OCI-LY7 (cell line): ENCODE results near the gene KIRREL1. TPM values are rescaled to one million over a fixed set of nuclear protein-coding genes. Genes with fewer than 3 reads are reported as not detected.

ENCODE experiments used
- BruUV-seq: library from RNA; stranded (reverse); fragments of 400-500 nt; replicated peaks from 2 replicates; lab custom pipeline; 2021; lab: Mats Ljungman, UMichigan
- CTCF ChIA-PET: fragments of 300-600 bp; sonication (Branson Sonifier 250); formaldehyde crosslinking; loops from one replicate; lab custom pipeline; 2022; ENCODE audit warnings: antibody characterized with exemption; ENCODE audit not compliant: unreplicated experiment; lab: Charles Lee
- POLR2A ChIA-PET: fragments of 300-600 bp; sonication (Branson Sonifier 250); formaldehyde crosslinking; loops from one replicate; lab custom pipeline; 2022; ENCODE audit warnings: antibody characterized with exemption; lab: Charles Lee
- DNase-seq: peaks from one replicate; pipeline ENCODE4 v3.0.0-alpha.2; 2015; ENCODE audit warnings: low spot score
- H2AFZ ChIP-seq: fragments of 200-600 bp; sonication (generic), shearing (Covaris generic); 2 replicates; pipeline ENCODE4 v1.6.1; 2014; ENCODE audit warnings: mild to moderate bottlenecking, antibody characterized with exemption, low read length, moderate library complexity
- H3K27ac ChIP-seq: fragments of 200-600 bp; sonication (generic); 2 replicates; pipeline ENCODE4 v1.5.1; 2014; ENCODE audit warnings: mixed run types, low read depth, mild to moderate bottlenecking, moderate library complexity, low read length, inconsistent platforms; ENCODE audit not compliant: poor library complexity, severe bottlenecking
- H3K36me3 ChIP-seq: fragments of 200-600 bp; sonication (generic); 2 replicates; pipeline ENCODE4 v1.6.1; 2014; ENCODE audit warnings: mild to moderate bottlenecking, antibody characterized with exemption, low read length, moderate library complexity, mixed read lengths; ENCODE audit not compliant: insufficient read depth
- H3K4me1 ChIP-seq: fragments of 200-600 bp; sonication (generic); 2 replicates; pipeline ENCODE4 v1.5.1; 2014; ENCODE audit warnings: mild to moderate bottlenecking, low read length; ENCODE audit not compliant: insufficient read depth, poor library complexity, severe bottlenecking
- H3K4me2 ChIP-seq: fragments of 200-600 bp; sonication (generic); 2 replicates; pipeline ENCODE4 v1.6.1; 2014; ENCODE audit warnings: mild to moderate bottlenecking, low read length
- H3K4me3 ChIP-seq: fragments of 200-600 bp; sonication (generic); 2 replicates; pipeline ENCODE4 v1.5.1; 2014; ENCODE audit warnings: mild to moderate bottlenecking, low read depth, low read length; ENCODE audit not compliant: poor library complexity, severe bottlenecking
- H3K79me2 ChIP-seq: fragments of 200-600 bp; sonication (generic); 2 replicates; pipeline ENCODE4 v1.6.1; 2016; ENCODE audit warnings: low read depth, mild to moderate bottlenecking, low read length, moderate library complexity, mixed read lengths; ENCODE audit not compliant: insufficient read depth
- H3K9me2 ChIP-seq: fragments of 200-600 bp; sonication (generic); 2 replicates; pipeline ENCODE4 v1.6.1; 2016; ENCODE audit warnings: mild to moderate bottlenecking, low read length, mixed read lengths; ENCODE audit not compliant: insufficient read depth
- H3K9me3 ChIP-seq: fragments of 200-600 bp; sonication (generic); 2 replicates; pipeline ENCODE4 v1.6.1; 2014; ENCODE audit warnings: mild to moderate bottlenecking, mixed run types, low read length, mixed read lengths
- H4K20me1 ChIP-seq: fragments of 200-600 bp; sonication (generic); 2 replicates; pipeline ENCODE4 v1.6.1; 2014; ENCODE audit warnings: mild to moderate bottlenecking, antibody characterized with exemption, low read length, moderate library complexity, mixed read lengths; ENCODE audit not compliant: insufficient read depth
- CTCF ChIP-seq: fragments of 200-600 bp; sonication (generic); conservative IDR thresholded peaks from 2 replicates; pipeline ENCODE4 v1.5.1; 2014; ENCODE audit warnings: mild to moderate bottlenecking, antibody characterized with exemption, low read length, moderate library complexity, mixed read lengths
- EZH2phosphoT487 ChIP-seq: fragments of 200-600 bp; sonication (generic); IDR thresholded peaks from 2 replicates; pipeline ENCODE4 v1.6.1; 2018; ENCODE audit warnings: low read depth, borderline replicate concordance, mild to moderate bottlenecking, mixed run types, antibody characterized with exemption, low read length, moderate library complexity, mixed read lengths
- intact Hi-C: fragments of 100-400 bp; cut with micrococcal nuclease; formaldehyde crosslinking; loops from one replicate; pipeline ENCODE4 v1.10.0; 2022; ENCODE audit not compliant: unreplicated experiment
- total RNA-seq, 2 experiments: library from RNA; depleted of rRNA in 1 of 2; stranded (reverse); fragments of >200 nt in 1 of 2; shearing (Covaris generic) in 1 of 2; gene quantifications; 2 replicates each; pipeline ENCODE4 v1.2.3, GENCODE V29; 2014 to 2022

Gene KIRREL1
- total RNA-seq, 2 experiments from 2014 or later, result not detected

- Histone ChIP-seq H3K79me2 (no peaks in the 10 kb centered on the region), H2AFZ (no peak overlapping the region), H3K27ac (no peak overlapping the region), H3K36me3 (no peaks in the 10 kb centered on the region), H3K4me1 (no peaks in the 10 kb centered on the region), H3K4me2 (no peak overlapping the region), H3K9me2 (no peaks in the 10 kb centered on the region), H3K4me3 (no peak overlapping the region), H3K9me3 (no peaks in the 10 kb centered on the region), H4K20me1 (no peaks in the 10 kb centered on the region)
- no TSS peak for BruUV-seq
- ChIA-PET CTCF (no interaction called here), POLR2A (interaction anchor here (0.6 kb wide), 1 partner anchor 341 kb away, joined by 3 read pairs; no protein-coding TSS in a partner anchor)
- no peak for DNase-seq
- no peak for TF ChIP-seq CTCF
- TF ChIP-seq EZH2phosphoT487, result no peak
- intact Hi-C loops, result no loop called here
Observed at GRCh38 chr1:158016651-158017335, 23.3 kb downstream of the KIRREL1 start.

- Histone ChIP-seq H3K9me3 (no peaks in the 10 kb centered on the region), H2AFZ (no peak overlapping the region), H3K79me2 (no peaks in the 10 kb centered on the region), H3K4me3 (no peak overlapping the region), H3K36me3 (no peaks in the 10 kb centered on the region), H3K4me2 (no peak overlapping the region), H3K9me2 (no peaks in the 10 kb centered on the region), H3K4me1 (no peaks in the 10 kb centered on the region), H4K20me1 (no peaks in the 10 kb centered on the region), H3K27ac (no peak overlapping the region)
- no peak for DNase-seq
- TF ChIP-seq EZH2phosphoT487 (no peak), CTCF (no peak)
- BruUV-seq, result no TSS peak
- ChIA-PET CTCF (no interaction called here), POLR2A (interaction anchor here (0.7 kb wide), 1 partner anchor 166 kb away, joined by 4 read pairs; no protein-coding TSS in a partner anchor)
- intact Hi-C loops, result no loop called here
Observed at GRCh38 chr1:158017800-158018595, 24.6 kb downstream of the KIRREL1 start.
